Measurements from ENCODE around the gene PRCD.

The PRCD gene

GRCh38 chr17:76541739-76542454 is 2.1 kb downstream of the PRCD start:
- DNase-seq (ENCODE audit: low read depth) = no peak

GRCh38 chr17:76542566-76542971 is 2.7 kb downstream of the PRCD start:
- no peak for DNase-seq (ENCODE audit: low read depth)

DNA sequence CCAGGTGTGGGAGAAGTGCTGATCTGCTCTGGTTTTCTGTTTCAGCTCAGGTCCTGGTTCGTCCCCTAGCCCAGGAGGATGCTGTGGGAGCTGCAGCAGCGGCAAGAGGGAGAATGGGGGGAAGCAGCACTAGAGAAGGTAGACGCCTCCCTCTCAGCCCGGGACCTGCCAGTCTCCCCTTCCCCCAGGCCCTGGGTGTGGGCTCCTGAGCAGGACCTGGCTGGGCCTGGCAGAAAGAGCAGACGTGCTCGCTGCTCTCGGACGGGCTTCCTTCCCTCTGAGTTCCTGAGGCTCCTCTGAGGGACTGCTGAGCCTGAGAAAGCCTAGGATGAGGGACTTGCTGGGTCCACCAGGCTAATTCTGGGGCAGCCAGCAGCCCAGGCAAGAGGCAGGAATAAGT is 3.1 kb downstream of the PRCD start:
- DNase-seq (ENCODE audit: low read depth) = no peak

DNA sequence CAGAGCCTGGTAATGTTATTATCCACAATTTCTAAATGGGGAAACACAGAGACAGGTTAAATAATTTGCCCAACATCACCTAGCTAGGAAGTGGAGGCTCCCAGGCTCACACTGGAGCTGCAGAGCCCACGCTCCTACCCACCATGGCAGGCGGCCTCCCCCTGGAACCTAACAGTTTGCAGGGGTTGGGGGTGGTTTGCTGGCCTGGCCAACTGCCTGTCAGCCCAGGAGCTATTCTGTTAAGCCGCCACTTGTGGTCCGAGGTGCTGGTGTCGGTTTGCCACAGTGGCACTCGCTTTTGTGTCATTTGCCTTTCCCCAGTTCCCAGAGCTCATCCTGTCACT is 3.6 kb downstream of the PRCD start:
- no peak for DNase-seq (ENCODE audit: low read depth)

DNA sequence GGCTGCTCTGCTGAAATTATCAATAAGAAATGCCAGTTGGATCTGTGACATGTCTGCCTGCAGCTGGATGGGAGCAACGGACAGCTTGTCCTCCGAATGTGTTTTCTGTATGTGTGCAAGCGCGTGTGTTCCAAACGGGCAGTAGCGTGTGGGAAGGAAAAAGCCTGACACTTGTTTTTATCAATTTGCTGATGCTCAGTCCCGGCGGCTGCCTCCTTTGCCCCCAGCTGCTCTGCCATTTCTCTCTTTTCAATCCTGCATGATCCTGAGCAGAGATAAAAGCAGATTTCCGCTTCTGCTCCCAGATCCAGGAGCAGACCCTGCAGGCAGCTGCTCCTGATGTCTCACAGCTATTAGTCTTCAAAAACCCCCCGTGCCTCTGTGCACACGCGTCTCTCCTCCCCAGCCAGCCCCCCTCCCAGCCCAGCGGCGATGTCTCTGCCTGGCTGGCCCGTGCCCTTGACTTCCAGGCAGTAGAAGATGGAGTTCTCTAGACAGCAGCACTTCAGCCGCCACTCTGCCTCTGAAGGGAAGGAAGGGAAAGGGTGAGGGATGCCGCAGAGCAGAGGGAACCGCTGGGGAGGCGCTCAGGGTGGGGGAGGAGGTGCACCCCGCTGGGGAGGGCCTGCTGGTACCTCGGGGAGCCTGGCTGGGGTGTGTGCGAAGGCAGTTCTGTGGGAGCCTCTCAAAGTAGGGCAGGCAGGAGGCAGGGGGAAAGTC is 4.1 kb downstream of the PRCD start:
- no peak for DNase-seq (ENCODE audit: low read depth)

- DNase-seq (ENCODE audit: low read depth) = no peak
Measured at GRCh38 chr17:76544546-76545365, 4.9 kb downstream of the PRCD start.

- DNase-seq (ENCODE audit: low read depth) = no peak
Measured at GRCh38 chr17:76545918-76546555, 6.2 kb downstream of the PRCD start.

GRCh38 chr17:76546556-76547182 is 6.8 kb downstream of the PRCD start:
- DNase-seq (ENCODE audit: low read depth) = peak; percentile 88

- DNase-seq (ENCODE audit: low read depth) = no peak
Measured at GRCh38 chr17:76547183-76547641, 7.4 kb downstream of the PRCD start.

GRCh38 chr17:76547642-76548202 is 7.9 kb downstream of the PRCD start:
- DNase-seq (ENCODE audit: low read depth) = no peak

- no peak for DNase-seq (ENCODE audit: low read depth)
Measured at GRCh38 chr17:76548378-76549214, 8.8 kb downstream of the PRCD start.

- no peak for DNase-seq (ENCODE audit: low read depth)
Measured at GRCh38 chr17:76549215-76549518, 9.3 kb downstream of the PRCD start.

DNA sequence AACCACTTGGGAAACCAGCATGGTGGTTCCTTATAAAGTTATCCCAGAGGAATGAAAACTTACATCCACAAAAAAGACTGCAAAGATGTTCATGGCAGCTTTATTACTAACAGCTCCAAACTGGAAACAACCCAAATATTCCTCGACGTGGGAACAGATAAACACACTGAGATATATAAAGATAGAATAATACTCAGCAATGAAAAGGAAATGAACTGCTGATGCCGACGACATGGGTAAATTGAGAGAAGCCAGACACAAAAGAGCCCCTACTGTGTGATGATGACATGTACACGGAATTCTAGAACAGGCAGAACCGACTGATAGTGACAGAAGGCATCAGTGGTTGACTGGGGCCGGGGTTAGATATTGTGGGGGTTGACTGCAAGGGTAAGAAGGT is 9.7 kb downstream of the PRCD start:
- no peak for DNase-seq (ENCODE audit: low read depth)

DNA sequence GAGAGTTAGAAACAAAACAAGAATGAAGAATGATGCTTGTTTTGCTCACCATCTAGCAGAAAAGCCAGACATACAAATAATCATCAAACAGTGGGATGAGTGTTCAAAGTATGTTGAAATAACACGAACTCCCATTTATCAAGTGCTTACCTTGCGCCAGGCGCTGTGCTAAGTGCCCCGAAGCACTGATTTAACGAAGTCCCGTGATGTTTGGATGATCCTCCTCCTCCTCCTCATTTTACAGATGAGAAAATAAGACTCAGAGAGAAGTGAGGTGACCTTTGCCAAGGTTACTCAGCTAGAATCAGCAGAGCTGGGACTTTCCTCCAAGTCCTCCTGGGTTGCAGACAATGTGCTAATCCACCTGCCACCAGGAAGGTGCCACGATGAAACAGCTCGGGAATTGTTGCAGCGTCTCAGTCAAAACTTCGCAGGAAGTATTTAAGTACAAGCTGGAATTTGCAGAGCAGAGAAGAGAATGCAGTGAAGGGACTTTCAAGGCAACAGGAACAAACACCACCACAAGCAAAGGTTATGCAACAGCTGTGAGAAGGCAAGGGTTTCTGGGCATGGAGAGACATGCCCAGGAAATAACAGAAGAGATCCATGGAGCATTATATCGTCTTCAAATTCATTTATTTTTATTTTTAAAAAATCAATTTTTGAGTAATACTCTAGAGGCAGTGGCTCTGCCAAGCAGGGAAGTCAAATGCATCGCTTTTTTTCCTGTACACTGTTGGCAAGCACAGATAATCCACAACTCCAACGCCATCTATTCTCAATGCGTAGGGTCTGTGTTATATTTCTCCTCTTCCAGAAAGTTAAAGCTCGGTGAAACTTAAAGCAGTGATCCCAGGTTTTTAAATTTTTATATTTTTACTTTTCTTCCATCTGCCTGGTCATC is 11.1 kb downstream of the PRCD start:
- no peak for DNase-seq (ENCODE audit: low read depth)

- no peak for DNase-seq (ENCODE audit: low read depth)
Measured at GRCh38 chr17:76551685-76552084, 11.8 kb downstream of the PRCD start.

GRCh38 chr17:76553178-76553908 is 13.5 kb downstream of the PRCD start:
- no peak for DNase-seq (ENCODE audit: low read depth)

GRCh38 chr17:76554131-76554530 is 14.3 kb downstream of the PRCD start:
- DNase-seq (ENCODE audit: low read depth) = no peak

GRCh38 chr17:76556765-76557367 is 17.0 kb downstream of the PRCD start:
- DNase-seq (ENCODE audit: low read depth) = no peak
